AML-193 (cell line): ENCODE measurements around the gene CR2.
"Not testable (repeated sequence)": the region's sequence is repeated elsewhere in the genome, so short reads cannot be mapped to it uniquely, and the experiment has no call there.

Experiments
- DNase-seq, 2 experiments: peaks; one replicate each; lab custom pipeline; 2025; lab: John Stamatoyannopoulos, UW

Gene CR2

DNA sequence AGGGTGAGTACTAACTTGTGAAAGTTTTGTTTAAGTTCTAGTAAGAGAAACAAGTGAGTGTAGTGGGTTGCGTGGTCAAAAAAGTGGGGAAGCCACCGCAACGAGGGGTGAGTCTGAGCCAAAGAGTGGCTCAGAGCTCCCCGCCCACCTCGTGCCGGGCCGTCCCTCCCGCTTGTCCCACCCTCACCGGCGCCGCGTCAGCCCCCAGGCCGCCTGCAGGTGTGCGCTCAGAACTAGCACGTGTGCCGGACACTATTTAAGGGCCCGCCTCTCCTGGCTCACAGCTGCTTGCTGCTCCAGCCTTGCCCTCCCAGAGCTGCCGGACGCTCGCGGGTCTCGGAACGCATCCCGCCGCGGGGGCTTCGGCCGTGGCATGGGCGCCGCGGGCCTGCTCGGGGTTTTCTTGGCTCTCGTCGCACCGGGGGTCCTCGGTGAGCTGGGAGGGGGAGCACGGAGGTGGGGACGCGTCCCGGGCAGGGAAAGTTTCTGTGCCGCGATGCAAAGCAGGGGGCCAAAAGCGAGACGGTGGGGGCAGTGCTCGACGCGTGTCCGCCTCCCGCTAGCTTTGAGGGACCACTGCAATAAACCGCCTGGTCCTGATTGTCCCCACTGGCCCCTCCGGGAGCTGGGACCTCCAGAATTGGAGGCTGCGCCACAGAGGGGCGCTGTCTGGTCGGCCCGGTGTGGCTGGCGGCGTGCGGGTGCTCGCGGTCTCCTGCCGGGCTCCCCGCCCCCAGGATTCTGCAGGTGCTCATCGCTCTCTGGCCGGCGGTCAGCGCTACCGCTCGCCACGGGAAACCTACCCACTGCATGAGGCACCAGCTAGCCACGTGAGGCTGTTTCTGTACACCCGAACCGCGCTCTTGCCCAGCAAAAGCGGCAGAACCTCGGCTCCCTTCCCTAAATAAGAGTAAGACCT, at the start of gene CR2:
Gene CR2, plus strand, starts transcription at position 283 of the 919 bp plus-strand sequence. Its CDS starts 91 bp downstream, at position 374.
- no peak for DNase-seq

DNA sequence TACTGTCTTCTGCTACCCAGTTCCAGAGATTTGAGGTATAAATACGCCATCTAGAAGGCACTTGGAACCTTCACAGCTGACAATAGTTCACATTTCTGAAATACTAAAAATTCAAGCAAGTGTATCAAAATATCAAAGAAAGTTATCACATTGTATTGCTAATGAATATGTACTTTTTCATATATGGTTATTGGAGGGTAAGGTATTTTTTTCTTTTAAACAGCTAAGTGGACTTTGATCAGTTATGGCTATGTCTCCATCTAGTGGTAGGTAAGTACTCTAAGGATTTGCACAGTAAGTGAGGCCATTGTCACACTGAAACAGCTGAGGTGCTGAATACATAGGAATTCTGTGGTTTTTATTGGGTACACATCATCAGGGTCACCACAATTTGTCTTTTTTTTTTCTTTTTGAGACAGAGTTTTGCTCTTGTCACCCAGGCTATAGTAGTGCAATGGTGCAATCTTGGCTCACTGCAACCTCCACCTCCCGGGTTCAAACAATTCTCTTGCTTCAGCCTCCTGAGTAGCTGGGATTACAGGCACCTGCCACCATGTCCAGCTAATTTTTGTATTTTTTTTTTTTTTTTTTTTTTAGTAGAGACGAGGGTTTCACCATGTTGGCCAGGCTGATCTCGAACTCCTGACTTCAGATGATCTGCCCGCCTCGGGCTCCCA, 49.1 kb upstream of the CR2 start:
- DNase-seq, result peak; percentile 82 to 84

DNA sequence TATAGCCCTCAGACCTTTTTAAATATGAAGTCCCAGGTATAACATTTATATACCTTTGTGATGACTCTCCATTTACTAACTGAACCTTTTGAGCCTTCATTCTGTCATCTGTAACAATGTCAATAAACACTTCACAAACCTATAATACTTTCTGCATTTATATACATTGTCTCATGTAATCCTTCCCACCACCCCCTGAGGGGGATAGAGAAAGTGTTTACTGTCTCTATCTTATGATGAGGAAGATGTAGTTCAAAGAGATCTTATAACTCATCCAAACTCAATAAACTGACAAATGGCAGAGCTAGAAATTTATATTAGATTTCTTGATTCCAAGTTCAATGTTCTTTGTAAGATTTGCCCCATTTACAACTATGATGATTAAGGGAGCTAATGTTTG, 48.3 kb upstream of the CR2 start:
- DNase-seq, result no peak

DNA sequence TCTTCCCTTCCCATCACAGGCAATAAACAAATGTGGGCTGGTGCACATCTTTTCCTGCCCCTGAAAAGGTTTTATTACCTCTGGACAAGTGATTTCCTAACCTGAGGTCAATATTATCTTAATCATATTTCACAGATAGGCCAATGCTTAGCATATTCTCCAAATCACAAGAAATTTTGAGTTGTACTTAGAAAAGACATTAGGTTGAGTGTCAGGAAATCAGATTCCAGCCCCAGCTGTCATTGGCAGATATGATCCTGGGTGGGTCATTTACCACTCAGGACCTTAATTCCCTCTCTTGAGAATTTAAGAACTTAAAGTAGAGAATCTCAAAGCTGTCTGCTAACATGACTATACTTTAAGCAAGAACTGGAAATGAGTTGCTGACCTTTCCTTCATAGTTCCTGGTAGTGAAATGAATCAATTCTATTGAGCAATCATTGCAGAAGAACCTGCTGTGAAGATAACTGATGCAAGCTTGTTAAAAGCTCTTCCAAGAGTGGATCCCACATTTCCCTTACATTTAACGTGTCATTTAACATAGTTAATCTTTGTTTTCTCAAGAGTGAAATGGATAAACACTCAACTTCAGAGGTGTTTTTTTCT, 46.4 kb upstream of the CR2 start:
- peak; percentile 71 to 74 for DNase-seq

DNA sequence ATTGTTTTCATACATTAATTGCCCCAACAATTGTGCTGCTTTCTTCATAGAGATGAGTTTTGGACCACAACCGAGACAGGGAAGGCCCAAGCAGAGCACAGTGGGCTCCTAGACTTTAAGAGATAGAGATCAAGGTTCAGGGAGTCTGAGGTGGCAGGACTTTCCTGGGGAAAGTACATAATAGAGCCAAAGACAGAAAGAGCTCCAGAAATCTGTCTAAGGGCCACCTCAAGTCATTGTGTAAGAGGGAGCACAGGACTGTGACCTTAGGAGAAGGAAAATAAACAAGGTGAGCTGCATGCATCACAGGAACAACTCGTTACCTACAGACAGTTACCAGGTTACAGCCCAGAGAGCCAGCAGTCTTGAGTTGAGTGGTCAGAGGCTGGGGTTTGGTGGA, 41.3 kb upstream of the CR2 start:
- DNase-seq, result no peak

DNA sequence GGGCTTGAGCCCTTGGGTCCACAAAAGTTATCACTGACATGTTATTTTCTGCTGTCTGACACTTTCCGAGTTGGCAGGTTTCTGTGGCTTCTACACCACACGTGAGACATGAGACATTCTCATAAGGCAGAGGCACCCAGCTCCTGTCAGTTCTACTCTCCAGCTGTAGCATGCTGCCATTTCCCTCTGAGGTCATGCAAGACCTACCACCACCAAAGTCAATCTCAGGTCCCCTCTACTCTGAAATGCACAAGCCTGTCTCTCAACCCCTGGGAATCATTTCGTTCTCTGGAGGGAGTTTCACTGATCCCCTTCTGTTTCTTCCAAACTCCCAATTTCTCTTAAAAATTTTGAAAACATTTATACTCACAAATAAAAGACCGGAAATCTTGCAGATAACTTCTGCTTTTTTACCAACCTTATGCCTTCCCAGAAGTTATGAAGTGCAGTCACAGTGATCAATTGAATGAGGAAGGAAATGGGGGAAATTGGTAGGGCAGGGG, 39.5 kb upstream of the CR2 start:
- peak; percentile 67 to 78 for DNase-seq

DNA sequence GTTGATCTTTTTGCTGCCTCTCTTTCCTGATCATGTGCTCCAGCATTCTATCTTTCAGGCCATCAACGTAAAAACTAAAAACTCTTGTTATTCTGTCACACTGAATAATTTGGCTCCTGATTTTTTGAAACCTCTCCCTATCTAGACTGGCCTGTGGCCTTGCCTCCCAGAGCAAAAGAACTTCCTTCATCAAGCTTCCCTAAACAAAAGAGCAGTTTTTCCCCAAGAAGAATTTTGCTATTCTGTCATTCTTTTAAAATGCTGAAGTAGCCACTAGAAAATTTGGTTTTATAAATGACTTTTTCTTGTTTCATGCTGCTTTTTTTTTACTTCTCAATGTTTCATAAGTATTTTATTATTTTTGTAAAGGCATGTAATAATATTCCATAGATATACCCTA, 37.1 kb upstream of the CR2 start:
- DNase-seq, result no peak

DNA sequence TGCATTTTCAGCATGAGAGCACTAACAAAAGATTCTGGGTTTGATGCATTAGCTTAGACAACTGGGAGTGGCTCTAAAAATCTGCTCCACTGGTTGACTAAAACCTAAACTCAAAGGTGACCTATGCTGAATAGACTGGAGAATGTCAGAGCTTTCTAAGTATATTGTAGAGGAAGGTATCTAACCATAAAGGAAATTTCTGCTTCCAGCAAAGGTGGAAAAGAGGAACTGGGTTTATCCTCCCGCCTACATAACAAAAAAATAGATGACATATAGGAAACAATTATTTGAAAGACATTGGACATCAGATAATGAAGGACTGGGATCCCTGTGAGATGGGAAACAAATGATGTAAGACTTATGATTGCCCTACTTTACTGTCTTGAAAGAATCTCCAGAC, 35.8 kb upstream of the CR2 start:
- peak; percentile 17 to 19 for DNase-seq

DNA sequence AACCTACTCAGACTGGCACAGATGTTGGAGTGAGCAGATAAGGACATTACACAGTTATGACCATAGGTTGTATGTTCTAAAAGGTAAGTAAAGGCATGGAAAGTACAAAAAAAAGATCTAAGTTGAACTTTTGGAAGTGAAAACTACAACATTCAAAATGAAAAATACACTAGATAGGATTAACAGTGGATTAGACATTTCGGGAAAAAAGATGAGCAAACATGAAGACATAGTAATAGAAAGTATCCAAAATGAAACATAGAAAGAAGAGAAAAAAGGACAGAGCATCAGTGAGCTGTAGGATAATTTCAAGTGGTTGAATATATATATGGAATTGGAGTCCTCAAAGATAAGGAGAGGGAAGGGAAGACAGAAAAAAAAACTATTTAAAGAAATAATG, 34.0 kb upstream of the CR2 start:
- DNase-seq, result no peak

DNA sequence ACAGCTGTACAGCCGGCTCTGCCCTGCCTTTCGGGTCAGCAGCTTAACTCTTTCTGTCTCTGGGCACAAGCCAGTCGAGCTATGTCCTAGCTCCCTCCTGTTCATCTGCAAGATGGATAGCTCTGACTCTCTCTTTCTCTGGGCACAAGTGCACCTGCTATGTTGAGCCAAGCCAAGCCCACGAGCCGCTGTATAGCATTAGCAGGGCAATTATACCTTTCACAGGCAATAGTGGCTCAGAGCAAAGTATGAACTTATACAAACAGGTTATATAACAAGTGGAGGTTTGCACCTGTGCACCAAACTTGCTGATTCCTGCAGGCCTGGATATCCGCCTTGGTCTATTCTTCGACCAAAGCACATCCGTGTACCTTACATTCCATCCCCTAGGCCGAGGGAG, 33.0 kb upstream of the CR2 start:
- no peak for DNase-seq

DNA sequence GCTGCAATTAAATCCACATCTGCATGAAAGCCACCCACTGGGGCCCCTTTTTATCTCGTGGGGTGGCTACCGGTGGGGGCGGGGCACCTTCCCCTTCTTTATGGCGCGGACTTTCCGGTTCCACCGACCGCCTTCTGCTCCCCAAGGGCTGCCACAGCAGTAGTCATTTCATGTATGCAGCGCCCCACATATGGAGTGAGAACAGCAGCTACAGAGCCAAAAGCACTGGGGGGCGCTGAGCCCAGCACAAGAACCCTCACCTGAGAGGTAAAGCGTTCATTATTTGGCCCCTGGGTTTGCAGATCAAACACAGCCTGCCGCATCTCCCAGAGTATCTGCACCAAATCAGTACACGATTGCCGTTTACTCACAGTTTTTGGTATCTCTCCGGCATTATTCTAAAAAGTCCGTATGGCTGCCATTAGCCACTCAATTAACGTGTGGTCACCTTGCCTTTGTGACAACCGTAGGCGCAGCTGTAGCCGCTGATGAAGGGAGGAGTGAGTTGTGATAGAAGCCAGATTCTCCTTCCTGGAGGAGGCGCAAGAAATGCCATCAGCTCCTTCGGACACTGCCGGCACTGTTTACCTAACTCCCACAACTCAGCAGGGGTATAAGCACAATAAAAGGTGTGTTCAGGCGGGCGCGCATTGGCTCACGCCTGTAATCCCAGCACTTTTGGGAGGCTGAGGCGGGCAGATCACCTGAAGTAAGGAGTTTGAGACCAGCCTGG, 30.4 kb upstream of the CR2 start:
- DNase-seq, result no peak

DNA sequence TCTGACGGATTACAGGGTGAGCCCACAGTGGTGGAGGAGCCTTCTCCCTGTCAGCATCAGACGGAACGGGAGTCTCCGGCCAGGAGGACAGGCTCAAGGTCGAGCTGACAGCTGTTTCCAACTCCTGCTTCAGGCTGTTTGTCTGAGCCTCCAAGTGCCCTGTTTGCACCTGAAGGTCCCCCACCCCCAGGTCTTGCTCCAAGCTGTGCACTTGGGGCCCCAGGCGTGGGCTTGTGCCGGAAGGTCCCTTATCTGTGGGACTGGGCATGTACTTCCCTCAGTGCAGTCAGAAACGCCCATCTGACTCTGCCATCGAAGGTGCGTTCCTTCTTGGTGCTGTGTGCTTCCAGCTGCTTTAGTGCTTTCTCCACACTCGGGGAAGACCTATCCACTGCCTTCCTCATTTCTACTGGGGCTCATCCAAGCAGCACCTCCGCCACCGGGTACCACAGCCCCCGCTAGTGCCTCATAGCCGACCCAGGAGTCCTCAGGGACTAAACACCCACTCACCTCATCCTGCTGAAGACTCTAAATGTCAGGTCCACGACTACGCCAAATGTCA, 29.5 kb upstream of the CR2 start:
- no peak for DNase-seq

DNA sequence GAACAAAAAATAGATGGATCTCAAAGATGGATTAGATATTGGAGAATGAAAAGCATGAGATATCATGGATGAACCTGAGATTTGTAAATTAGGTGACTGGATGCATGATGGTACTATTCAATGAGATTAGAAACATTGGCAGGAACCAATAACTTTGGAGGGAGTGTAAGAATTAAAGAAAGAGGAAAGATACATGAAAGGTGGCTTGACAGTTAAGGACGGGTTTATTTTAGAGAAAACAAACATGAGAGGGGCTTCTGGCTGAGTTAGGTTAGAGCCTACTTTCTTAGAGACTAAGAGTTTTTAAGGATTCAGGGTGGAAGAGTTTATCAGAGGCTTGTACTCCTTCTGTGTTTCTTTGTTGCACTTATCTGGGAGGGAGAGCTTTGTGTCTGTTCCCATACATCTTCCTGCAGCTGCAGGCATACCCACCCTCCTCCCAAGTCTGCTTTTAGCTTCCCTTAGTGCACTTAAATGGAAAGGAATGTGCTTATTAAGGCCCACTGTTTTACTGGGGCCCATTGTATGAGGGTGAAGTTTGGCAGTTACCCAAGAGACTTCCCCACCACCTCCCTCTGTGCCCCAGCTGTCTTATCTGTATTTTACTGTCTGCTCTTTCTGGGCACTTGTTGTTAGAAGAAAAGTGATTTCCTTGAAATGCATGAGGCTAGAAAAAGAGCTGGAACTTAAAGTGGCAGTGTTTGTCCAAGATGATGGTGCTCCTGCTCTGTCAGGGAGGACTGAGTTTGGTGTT, 26.1 kb upstream of the CR2 start:
- DNase-seq, result no peak

DNA sequence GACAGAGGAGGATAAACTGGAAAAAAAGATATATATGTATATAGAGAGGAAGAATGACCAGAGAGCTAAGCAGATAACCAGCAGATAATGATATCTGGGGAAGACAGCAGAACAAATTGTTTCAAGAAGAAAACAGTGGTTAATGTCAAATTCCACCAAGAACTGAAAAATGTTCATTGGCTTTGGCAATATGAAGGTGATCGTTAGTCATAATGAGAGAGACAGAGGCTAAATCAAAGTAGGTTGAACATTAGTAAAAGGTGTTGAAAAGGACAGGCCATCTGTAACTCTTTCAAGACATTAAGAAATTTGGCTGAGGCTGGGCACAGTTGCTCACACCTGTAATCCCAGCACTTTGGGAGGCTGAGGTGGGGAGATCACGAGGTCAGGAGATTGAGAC, 25.3 kb upstream of the CR2 start:
- no peak for DNase-seq

DNA sequence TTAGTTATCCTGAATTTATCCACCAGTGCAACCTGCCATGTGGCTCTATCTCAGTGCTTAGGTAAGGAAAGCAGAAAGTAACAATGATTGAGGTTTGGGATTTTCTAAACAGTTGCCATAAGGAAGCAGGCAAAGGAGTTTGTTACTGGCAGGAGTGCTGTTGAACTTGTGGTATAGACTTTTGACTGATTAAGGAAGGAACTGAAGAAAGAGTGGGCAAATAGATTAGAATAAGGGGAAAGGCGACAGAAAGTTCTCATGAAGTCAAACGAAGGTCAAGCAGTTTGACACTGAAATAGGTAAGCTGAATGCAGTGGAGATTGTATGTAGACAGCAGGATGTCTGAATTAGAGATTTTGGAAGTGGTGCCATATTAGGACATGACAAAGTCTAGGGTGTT, 24.2 kb upstream of the CR2 start:
- DNase-seq, result no peak

DNA sequence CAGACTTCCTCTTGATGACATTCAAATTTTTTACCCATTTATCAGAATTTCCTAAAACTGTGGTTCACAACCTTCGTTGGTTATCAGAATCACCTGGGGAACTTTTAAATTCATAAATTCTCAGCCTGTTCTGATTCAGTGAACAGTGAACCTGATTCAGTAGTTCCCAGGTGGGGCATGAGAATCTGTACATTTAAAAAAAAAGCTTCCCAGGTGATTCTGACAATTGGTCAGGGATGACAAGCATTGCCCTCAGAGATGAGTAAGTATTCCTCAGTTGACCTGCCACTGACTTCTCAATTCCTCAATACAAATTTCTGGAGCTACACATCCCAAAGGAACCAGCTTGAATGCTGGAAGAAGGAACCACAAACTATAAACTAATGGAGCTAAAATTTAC, 23.5 kb upstream of the CR2 start:
- no peak for DNase-seq

DNA sequence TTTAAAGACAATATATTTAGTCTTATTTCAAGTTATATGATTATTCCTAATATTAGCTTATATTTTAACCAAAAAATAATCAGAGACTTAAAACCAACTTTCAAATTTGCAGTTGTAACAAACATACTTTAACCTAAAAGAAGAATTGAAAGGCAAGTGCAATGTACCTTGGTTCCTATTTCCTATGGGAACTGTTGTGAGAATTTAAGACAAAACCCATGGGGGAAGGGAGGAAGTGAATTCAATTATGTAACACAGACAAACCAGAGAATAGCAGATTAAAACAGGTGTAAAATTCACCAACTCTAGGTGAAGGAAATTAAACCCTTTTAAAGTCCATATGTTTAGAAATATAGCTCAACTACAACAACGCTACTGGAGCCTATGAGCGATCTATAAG, 22.6 kb upstream of the CR2 start:
- no peak for DNase-seq

DNA sequence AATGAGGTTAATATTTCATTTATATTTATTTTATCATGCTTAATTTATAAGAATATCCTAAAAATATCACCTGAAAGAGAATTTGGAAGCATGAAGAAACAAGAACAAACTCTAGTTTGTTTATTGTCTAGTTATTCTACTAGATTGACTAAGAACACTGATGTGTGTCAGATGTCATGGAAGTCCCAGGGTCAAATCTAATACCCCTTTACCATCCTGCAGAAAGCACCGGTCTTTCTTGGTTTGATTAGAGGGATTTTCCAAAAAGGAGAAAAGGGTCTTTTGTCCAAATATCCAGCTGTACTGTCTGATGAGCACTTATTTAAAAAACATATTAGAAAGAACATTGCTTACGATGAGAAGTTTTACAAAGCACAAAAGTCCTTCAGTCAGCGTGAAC, 20.7 kb upstream of the CR2 start:
- no peak for DNase-seq

DNA sequence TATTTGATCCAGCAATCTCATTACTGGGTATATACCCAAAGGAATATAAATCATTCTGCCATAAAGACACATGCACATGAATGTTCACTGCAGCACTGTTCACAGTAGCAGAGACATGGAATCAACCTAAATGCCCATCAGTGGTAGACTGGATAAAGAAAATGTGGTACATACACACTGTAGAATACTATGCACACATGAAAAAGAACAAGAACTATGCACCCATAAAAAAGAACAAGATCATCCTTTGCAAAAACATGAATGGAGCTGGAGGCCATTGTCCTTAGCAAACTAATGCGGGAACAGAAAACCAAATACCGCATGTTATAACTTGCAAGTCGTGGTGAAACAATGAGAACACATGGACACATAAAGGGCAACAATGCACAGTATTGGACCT, 17.4 kb upstream of the CR2 start:
- not testable (repeated sequence) for DNase-seq

DNA sequence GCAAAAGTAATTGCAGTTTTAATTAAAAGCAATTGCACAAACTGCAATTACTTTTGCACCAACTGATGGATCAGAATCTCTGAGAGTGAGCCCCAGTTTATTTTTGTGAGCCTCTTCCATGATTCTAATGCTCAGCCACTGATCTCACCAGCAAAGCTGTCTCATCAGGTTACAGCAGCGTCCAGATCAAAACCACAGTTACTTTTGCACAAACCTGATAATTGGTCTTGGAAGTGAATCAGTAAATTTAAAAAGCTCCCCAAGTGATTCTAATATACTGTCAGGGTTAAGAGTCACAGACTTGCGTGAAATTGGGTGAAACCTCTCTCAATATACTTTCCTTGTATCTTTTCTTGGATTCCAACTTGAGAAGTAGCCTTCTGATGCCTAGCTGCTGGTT, 13.5 kb upstream of the CR2 start:
- no peak for DNase-seq
